ENCODE measurements around the gene CD8B2.
"Not testable (repeated sequence)": the region's sequence is repeated elsewhere in the genome, so short reads cannot be mapped to it uniquely, and the experiment has no call there.

Gene CD8B2

DNA sequence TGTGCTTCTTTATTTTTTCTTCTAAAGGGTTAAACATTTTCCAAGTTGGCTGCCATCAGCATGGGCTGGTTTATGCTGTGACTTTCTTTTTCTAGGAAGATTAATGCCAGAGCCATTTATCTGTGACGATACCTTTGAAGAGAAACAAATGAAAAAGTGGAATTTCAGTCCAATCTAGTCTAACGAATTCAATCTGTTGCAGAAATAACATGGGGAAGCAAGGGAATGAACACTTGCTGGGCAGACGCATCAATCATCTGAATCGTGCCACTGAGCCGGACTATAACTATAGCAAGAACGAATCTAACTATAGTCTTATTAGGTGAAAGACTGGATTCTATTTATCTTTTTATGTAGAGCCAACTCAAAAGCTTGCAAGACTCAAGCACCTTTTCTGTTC is 66.2 kb downstream of the CD8B2 start:
- no peak for DNase-seq

DNA sequence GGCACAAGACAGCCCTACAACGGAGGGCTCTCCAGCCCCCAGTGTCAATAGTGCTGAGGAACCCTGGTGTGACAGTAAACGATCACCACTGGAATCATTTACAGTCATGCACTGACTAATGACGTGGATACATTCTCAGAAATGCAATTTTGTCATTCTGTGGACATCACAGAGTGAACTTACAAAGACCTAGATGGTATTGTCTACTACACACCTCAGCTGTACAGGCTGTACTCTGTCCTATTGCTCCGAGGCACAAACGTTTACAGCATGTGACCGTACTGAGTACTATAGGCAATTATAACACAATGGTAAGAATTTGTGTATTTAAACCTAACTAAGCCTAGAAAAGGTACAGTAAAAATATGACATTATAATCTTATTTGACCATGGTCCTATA is 67.2 kb downstream of the CD8B2 start:
- no peak for DNase-seq

GRCh38 chr2:106555053-106555452 is 67.9 kb downstream of the CD8B2 start:
- no peak for DNase-seq

GRCh38 chr2:106559786-106560185 is 72.6 kb downstream of the CD8B2 start:
- not testable (repeated sequence) for DNase-seq

GRCh38 chr2:106560773-106561172 is 73.6 kb downstream of the CD8B2 start:
- DNase-seq: no peak

GRCh38 chr2:106561356-106561755 is 74.2 kb downstream of the CD8B2 start:
- peak; percentile 35 for DNase-seq

GRCh38 chr2:106561803-106562202 is 74.6 kb downstream of the CD8B2 start:
- no peak for DNase-seq

GRCh38 chr2:106562268-106563186 is 75.4 kb downstream of the CD8B2 start:
- DNase-seq: no peak

DNA sequence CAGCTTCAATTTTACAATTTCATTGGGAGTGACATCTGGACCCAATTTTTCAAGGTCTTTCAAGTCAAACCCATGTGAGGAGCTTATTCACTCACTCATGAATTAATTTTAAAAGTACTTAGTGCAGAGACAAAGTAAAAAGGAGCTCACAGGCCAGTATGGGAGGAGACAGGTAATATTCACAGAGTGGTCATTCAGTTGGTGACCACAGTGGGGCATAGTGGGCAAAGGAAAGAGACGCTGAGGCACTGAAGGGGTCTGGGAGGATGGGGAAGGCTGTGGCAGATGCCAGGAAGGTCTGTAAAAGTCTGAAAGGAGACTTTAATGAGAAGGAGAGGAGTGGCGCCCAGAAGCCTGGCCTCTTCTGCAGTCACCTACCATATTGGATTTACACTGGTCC is 76.0 kb downstream of the CD8B2 start:
- no peak for DNase-seq

- no peak for DNase-seq
These were observed 78.4 kb downstream of the CD8B2 start for GRCh38 chr2:106565599-106565998.

DNA sequence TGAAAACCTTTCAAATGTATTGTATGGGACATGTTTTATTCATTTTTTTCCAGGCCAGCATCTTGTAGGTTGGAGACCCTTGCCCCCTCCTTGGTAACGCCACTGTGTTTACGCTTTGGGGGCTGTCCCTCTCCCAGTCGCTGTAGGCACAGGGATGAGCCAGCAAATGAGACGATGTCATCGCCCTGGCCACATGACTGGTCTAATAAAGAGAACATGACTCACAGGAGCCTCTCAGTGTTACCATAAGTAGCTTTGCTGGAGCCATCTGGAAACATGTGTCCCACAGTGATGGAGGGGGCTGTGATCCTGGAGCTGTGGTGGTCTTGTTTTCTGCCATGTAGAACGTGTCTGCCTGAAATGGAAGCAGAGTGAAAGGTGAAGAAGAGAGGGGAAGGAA is 78.9 kb downstream of the CD8B2 start:
- DNase-seq: no peak

GRCh38 chr2:106566484-106566883 is 79.3 kb downstream of the CD8B2 start:
- not testable (repeated sequence) for DNase-seq

DNA sequence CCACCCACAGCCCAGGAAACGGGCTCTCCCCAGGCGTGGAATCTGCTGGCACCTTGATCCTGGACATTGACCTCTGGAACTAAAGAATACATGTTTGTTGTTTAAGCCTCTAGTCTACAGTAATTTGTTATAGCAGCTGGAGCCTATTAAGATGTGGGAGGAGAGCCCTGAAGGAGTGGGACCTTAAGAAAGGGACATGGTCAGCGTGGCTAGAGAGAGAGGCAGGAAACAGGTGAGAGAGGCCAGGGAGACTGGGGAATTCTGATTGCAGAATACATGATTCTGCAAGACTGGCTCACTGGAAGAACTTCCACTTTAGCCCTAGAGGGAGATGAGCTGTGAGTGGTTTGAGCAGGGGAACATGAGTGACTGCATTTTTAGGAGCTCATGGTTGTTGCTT is 83.2 kb downstream of the CD8B2 start:
- no peak for DNase-seq

Data from DMS153 (cell line).